GM12873 (cell line): Measurements from ENCODE around the gene SLC26A8.

ENCODE experiments used
- CTCF ChIP-seq: IDR thresholded peaks from 2 replicates; pipeline ENCODE4 v1.5.1; 2012; ENCODE audit warnings: low read depth, mild to moderate bottlenecking, moderate library complexity, low read length, control low read depth; ENCODE audit not compliant: insufficient read depth; ENCODE audit errors: missing control alignments

Gene SLC26A8

GRCh38 chr6:36025260-36025931 lies 955 bp upstream of the SLC26A8 start:
- TF ChIP-seq CTCF, result no peak

GRCh38 chr6:36020154-36020553 lies 4.3 kb downstream of the SLC26A8 start:
- no peak for TF ChIP-seq CTCF

- no peak for TF ChIP-seq CTCF
These were observed 5.3 kb downstream of the SLC26A8 start for GRCh38 chr6:36019167-36019566.

- TF ChIP-seq CTCF, result no peak
These were observed 6.1 kb downstream of the SLC26A8 start for GRCh38 chr6:36018339-36018738.

GRCh38 chr6:36015666-36016065 lies 8.8 kb downstream of the SLC26A8 start:
- TF ChIP-seq CTCF, result no peak

GRCh38 chr6:36000451-36000850 lies 24.0 kb downstream of the SLC26A8 start:
- TF ChIP-seq CTCF, result no peak

GRCh38 chr6:35993150-35993549 lies 31.3 kb downstream of the SLC26A8 start:
- TF ChIP-seq CTCF, result no peak

GRCh38 chr6:35984701-35985100 lies 39.7 kb downstream of the SLC26A8 start:
- no peak for TF ChIP-seq CTCF
